ENCODE results near the gene F12.

GRCh38 chr5:177410575-177410974 is 1.2 kb upstream of the F12 start:
- TF ChIP-seq CTCF (conservative IDR thresholded peaks at IDR 0.05; ENCODE audit: low read depth, low read length) (no peak), EZH2 (IDR thresholded peaks at IDR 0.05; ENCODE audit: borderline replicate concordance, low read depth, low read length, poor library complexity, severe bottlenecking) (no peak)

Measured in A673 (cell line).